Suprapubic skin (tissue), 4 donors: ENCODE results near the gene MYH3. TPM values are rescaled to one million over a fixed set of nuclear protein-coding genes. Genes with fewer than 3 reads are reported as not detected.
A peak's percentile ranks its signal among the peaks of the same experiment; 100 is the strongest.

Source experiments
- DNase-seq, 2 donors: peaks; one replicate each; pipeline ENCODE4 v3.0.0-alpha.2; 2019; ENCODE audit warnings: low spot score in 2 of 2
- H3K27ac ChIP-seq: fragments of 200-600 bp; sonication (generic); one replicate; pipeline ENCODE4 v1.5.1; 2019
- H3K27me3 ChIP-seq: fragments of 200-600 bp; sonication (generic); one replicate; pipeline ENCODE4 v1.5.1; 2019
- H3K36me3 ChIP-seq: fragments of 200-600 bp; sonication (generic); one replicate; pipeline ENCODE4 v1.5.1; 2019
- H3K4me1 ChIP-seq: fragments of 200-600 bp; sonication (generic); one replicate; pipeline ENCODE4 v1.5.1; 2019
- H3K4me3 ChIP-seq: fragments of 200-600 bp; sonication (generic); one replicate; pipeline ENCODE4 v1.5.1; 2019; ENCODE audit warnings: mild to moderate bottlenecking
- H3K9me3 ChIP-seq: fragments of 200-600 bp; sonication (generic); one replicate; pipeline ENCODE4 v1.5.1; 2019
- EP300 ChIP-seq: sonication (generic); formaldehyde crosslinking; IDR thresholded peaks from one replicate; pipeline ENCODE4 v1.6.1; 2017; ENCODE audit warnings: antibody characterized with exemption
- POLR2A ChIP-seq, 2 donors: fragments of 450-650 bp; IDR thresholded peaks; one replicate each; pipeline ENCODE4 v1.6.1; 2017; ENCODE audit warnings: antibody characterized with exemption in 2 of 2, mild to moderate bottlenecking in 2 of 2, moderate library complexity in 2 of 2
- POLR2AphosphoS5 ChIP-seq, 3 donors: sonication (generic); formaldehyde crosslinking; IDR thresholded peaks; one replicate each; pipeline ENCODE4 v1.6.1; 2017; ENCODE audit warnings: antibody characterized with exemption in 3 of 3
- WGBS: methylation state at CpG from one replicate; pipeline ENCODE4 v1.1.5; 2018; 5-methylcytosine and 5-hydroxymethylcytosine counted together
- total RNA-seq, 4 donors: library from RNA; depleted of rRNA; stranded (reverse); fragments of >200 nt; gene quantifications; one replicate each; pipeline ENCODE4 v1.1.0, GENCODE V29; 2016
- TF ChIP-seq, protein P1 (sequence below), 2 donors: fragments of 200-600 bp in 1 of 2; fragments of 450-650 bp in 1 of 2; sonication (generic) in 1 of 2; IDR thresholded peaks; one replicate each; pipeline ENCODE4 v1.5.1; 2016 to 2019; ENCODE audit warnings: antibody characterized with exemption in 2 of 2, mild to moderate bottlenecking in 1 of 2, moderate library complexity in 1 of 2

Gene MYH3
- total RNA-seq, 4 donors from 2014 or later, result 0.89 to 6.5 (median 1.1) TPM

DNA sequence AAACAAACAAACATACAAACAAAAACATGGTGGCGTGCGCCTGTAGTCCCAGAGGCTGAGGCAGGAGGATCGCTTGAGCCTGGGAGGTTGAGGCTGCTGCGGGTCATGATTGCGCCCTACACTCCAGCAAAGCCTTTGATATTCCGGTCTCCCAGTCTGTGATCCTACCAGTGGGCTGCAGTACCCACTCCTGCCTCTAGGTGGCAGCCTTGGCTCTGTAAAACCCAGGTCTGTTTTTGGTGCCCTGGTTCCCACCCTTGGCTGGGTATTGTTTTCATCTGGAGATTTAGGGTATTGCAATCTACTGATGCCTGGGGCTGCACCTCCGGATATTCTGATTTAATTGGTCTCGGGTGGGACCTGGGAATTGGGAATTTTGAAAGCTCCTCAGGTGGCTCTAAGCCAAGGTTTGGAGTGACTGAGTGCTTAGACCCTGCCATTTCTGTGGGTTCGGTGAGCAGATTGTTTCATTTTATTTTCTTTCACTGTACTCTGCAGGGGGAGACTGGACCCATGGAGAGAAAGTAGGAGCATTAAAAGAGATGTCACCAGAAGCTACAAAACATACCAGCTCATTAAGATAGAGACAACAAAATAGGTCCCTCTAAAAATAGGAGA lies 40.5 kb downstream of the MYH3 start:
- WGBS, result 35% methylated on average over 9 of the region's 9 CpGs
- H3K4me3 ChIP-seq, result no peak overlapping the region

DNA sequence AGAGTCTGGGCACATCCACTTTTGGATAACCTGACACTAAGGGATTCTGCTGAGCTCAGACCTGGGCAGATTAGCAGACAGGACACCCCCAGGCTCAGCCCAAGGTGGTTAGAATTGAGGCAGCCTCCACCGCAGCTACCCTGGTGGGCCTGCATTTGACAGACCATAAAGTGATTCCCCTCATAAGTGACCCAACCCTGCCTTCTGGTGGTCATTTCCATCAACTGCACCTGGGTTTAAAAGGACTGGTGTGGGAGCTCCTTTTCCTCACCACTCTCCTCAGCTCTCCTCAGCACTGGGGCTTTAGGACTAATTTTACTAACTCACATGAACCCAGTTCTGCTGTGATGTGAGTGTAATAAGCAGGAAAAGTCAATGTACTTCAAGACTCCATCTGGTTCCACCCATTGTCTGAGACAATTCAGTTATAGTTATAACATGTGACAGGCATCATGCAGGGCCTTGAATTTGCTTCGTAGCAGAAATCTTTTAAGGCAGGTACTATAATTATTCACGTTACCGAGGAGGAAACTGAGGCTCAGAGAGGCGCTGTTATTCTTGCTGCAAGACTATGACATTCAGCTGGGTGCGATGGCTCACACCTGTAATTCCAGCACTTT lies 42.5 kb downstream of the MYH3 start:
- DNase-seq, result no peak
- Histone ChIP-seq H3K4me1 (peaks cover 23% of the 10 kb centered on the region), H3K9me3 (no peaks in the 10 kb centered on the region), H3K27ac (no peak overlapping the region), H3K36me3 (no peaks in the 10 kb centered on the region), H3K27me3 (no peaks in the 10 kb centered on the region), H3K4me3 (no peak overlapping the region)
- 65% methylated on average over 6 of the region's 6 CpGs for WGBS
- TF ChIP-seq POLR2A (IDR thresholded peaks at IDR 0.05), result no peak
- no peak for TF ChIP-seq POLR2AphosphoS5 (IDR thresholded peaks at IDR 0.05)
- TF ChIP-seq, protein P1, sequence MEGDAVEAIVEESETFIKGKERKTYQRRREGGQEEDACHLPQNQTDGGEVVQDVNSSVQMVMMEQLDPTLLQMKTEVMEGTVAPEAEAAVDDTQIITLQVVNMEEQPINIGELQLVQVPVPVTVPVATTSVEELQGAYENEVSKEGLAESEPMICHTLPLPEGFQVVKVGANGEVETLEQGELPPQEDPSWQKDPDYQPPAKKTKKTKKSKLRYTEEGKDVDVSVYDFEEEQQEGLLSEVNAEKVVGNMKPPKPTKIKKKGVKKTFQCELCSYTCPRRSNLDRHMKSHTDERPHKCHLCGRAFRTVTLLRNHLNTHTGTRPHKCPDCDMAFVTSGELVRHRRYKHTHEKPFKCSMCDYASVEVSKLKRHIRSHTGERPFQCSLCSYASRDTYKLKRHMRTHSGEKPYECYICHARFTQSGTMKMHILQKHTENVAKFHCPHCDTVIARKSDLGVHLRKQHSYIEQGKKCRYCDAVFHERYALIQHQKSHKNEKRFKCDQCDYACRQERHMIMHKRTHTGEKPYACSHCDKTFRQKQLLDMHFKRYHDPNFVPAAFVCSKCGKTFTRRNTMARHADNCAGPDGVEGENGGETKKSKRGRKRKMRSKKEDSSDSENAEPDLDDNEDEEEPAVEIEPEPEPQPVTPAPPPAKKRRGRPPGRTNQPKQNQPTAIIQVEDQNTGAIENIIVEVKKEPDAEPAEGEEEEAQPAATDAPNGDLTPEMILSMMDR (IDR thresholded peaks at IDR 0.05), result peak; percentile 33 to 61

More for the DNA sequence above, 40.5 kb downstream of the MYH3 start:
- H3K4me1 ChIP-seq, result peaks cover 23% of the 10 kb centered on the region
- TF ChIP-seq, protein P1 (IDR thresholded peaks at IDR 0.05), result peak; percentile 93 to 99
- no peak for TF ChIP-seq EP300
- DNase-seq, result peak; percentile 88 to 90
- H3K36me3 ChIP-seq, result no peaks in the 10 kb centered on the region
- no peak overlapping the region for H3K27ac ChIP-seq
- no peaks in the 10 kb centered on the region for H3K9me3 ChIP-seq
- H3K27me3 ChIP-seq, result no peaks in the 10 kb centered on the region

DNA sequence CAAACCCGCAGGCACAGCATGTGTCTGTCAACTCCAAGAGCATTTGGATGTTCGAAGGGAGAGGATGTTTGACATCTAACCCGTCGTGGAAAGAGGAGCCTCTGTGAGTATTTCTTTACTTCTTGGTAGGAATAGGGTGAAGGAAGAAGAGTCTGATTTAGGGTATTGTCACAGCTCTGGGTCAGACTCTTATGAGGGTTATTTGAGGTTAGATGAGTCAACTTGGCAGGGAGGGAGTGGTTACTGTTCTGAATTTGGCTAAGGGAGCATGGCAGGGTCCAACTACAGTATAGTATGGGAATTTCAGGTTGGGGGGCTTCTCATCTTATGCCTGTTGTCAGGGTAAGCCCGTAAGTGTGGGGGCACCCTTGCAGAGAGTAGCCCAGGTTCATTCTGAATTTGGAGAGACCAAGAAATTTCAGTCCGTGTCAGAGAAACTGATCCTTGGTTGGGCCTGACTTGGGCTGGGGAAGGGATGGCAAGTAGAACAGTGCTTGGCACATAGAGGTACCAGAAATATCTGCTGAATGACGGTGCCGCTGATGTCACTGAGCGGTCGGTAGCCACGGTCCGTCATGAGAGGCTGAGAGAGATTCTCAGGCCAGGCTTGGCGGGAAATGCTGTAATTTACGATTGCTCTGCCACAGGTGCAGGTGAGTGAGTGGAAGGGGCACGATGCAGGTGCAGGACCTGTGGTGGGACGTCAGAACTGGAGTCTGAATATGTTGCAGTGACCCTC lies 43.2 kb downstream of the MYH3 start:
- Histone ChIP-seq H3K36me3 (no peaks in the 10 kb centered on the region), H3K9me3 (no peaks in the 10 kb centered on the region), H3K27ac (no peak overlapping the region), H3K4me3 (no peak overlapping the region), H3K4me1 (peaks cover 23% of the 10 kb centered on the region), H3K27me3 (no peaks in the 10 kb centered on the region)
- TF ChIP-seq, protein P1 (IDR thresholded peaks at IDR 0.05), result no peak
- TF ChIP-seq POLR2A (IDR thresholded peaks at IDR 0.05), result no peak
- TF ChIP-seq POLR2AphosphoS5 (IDR thresholded peaks at IDR 0.05), result no peak
- TF ChIP-seq EP300, result no peak
- no peak for DNase-seq
- WGBS, result 76% methylated on average over 16 of the region's 16 CpGs

DNA sequence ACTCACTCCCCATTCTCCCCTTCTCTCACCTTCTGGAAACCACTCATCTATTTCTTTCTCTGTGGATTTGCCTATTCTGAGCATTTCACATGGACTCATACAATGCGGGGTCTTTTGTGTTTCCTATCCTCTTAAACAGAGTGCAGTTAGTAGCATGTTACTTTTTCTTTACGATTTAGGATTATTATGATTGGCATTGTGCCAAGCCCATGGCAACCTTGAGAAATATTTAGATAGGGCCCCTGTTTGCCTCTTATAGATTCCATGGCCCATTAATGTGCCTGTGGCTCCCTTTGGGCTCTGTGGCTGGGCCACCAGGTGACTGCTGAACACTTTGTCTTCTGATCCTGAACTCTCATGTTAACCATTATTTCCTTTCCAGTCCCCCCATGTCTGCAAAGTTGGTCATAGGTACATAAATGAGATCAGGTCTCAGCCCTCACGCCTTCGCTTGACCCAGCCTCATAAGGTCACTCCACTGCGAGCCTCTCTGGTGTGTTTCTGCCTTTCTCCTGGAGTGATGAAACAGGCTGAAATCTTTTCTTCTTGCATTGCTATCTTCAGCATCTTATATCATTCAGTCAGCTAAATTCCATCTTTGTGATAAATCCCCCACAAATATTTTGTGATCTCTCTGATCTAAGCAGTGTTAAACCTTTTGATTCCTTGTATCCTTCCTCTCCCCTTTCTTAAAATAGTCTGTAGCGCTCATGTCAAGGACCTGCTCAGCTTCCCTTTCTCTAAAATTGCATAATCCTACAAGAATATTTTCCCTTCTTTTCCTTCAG lies 44.0 kb downstream of the MYH3 start:
- H3K4me3 ChIP-seq, result no peak overlapping the region
- no peak overlapping the region for H3K27ac ChIP-seq
- no peak for DNase-seq
- WGBS, result 73% methylated on average over 6 of the region's 6 CpGs
- H3K36me3 ChIP-seq, result no peaks in the 10 kb centered on the region
- TF ChIP-seq POLR2AphosphoS5 (IDR thresholded peaks at IDR 0.05), result no peak
- TF ChIP-seq, protein P1 (IDR thresholded peaks at IDR 0.05), result no peak
- TF ChIP-seq POLR2A (IDR thresholded peaks at IDR 0.05), result no peak
- TF ChIP-seq EP300, result no peak
- no peaks in the 10 kb centered on the region for H3K9me3 ChIP-seq
- peaks cover 19% of the 10 kb centered on the region for H3K4me1 ChIP-seq
- H3K27me3 ChIP-seq, result no peaks in the 10 kb centered on the region
